Uterus (tissue), 2 donors: ENCODE measurements around the gene CGNL1.

Experiments
- CTCF ChIP-seq, 4 experiments: fragments of 200-600 bp in 2 of 4; fragments of 450-650 bp in 2 of 4; sonication (generic) in 2 of 4; IDR thresholded peaks; one replicate each; pipeline ENCODE4 v1.5.1; 2016 to 2019; ENCODE audit warnings: antibody characterized with exemption in 4 of 4, mild to moderate bottlenecking in 2 of 4, moderate library complexity in 1 of 4
- POLR2A ChIP-seq, 2 donors: fragments of 450-650 bp; IDR thresholded peaks; one replicate each; pipeline ENCODE4 v1.6.1; 2016; ENCODE audit warnings: antibody characterized with exemption in 2 of 2, mild to moderate bottlenecking in 1 of 2, moderate library complexity in 1 of 2

GRCh38 chr15:57526076-57526475, 149.8 kb downstream of the CGNL1 start:
- TF ChIP-seq CTCF (IDR thresholded peaks at IDR 0.05) (no peak), POLR2A (IDR thresholded peaks at IDR 0.05) (no peak)
